NCI-H2227 (cell line): ENCODE data around the gene TBCA.
"Not testable (repeated sequence)": the region's sequence is repeated elsewhere in the genome, so short reads cannot be mapped to it uniquely, and the experiment has no call there.

Experiments used
- DNase-seq: peaks from one replicate; lab custom pipeline; 2025; ENCODE audit not compliant: unreplicated experiment; lab: John Stamatoyannopoulos, UW

TBCA gene

GRCh38 chr5:77773734-77774280 lies 2.3 kb downstream of the TBCA start:
- DNase-seq, result no peak

GRCh38 chr5:77772729-77773128 lies 3.4 kb downstream of the TBCA start:
- no peak for DNase-seq

- no peak for DNase-seq
These were observed 4.7 kb downstream of the TBCA start for GRCh38 chr5:77771452-77771851.

- no peak for DNase-seq
These were observed 5.7 kb downstream of the TBCA start for GRCh38 chr5:77770293-77771005.

- DNase-seq, result no peak
These were observed 7.2 kb downstream of the TBCA start for GRCh38 chr5:77768978-77769377.

- no peak for DNase-seq
These were observed 8.8 kb downstream of the TBCA start for GRCh38 chr5:77767301-77767700.

- DNase-seq, result no peak
These were observed 14.5 kb downstream of the TBCA start for GRCh38 chr5:77761606-77762005.

GRCh38 chr5:77758141-77758938 lies 17.8 kb downstream of the TBCA start:
- no peak for DNase-seq

- no peak for DNase-seq
These were observed 24.7 kb downstream of the TBCA start for GRCh38 chr5:77751328-77752023.

GRCh38 chr5:77750928-77751327 lies 25.2 kb downstream of the TBCA start:
- DNase-seq, result not testable (repeated sequence)

GRCh38 chr5:77748160-77748559 lies 28.0 kb downstream of the TBCA start:
- no peak for DNase-seq

GRCh38 chr5:77744116-77744515 lies 32.0 kb downstream of the TBCA start:
- DNase-seq, result no peak

- DNase-seq, result no peak
These were observed 33.0 kb downstream of the TBCA start for GRCh38 chr5:77743181-77743580.

GRCh38 chr5:77741608-77742007 lies 34.5 kb downstream of the TBCA start:
- no peak for DNase-seq

- DNase-seq, result no peak
These were observed 41.3 kb downstream of the TBCA start for GRCh38 chr5:77734885-77735284.

GRCh38 chr5:77733130-77733529 lies 43.0 kb downstream of the TBCA start:
- no peak for DNase-seq

- DNase-seq, result no peak
These were observed 48.9 kb downstream of the TBCA start for GRCh38 chr5:77727190-77727589.

GRCh38 chr5:77725616-77726015 lies 50.5 kb downstream of the TBCA start:
- no peak for DNase-seq

- DNase-seq, result no peak
These were observed 51.2 kb downstream of the TBCA start for GRCh38 chr5:77724934-77725333.

GRCh38 chr5:77719666-77720363 lies 56.3 kb downstream of the TBCA start:
- DNase-seq, result peak; percentile 66
